HEK293T (cell line): ENCODE data around the gene COPB2.

ENCODE experiments used
- ARNT ChIP-seq: fragments of 450-650 bp; IDR thresholded peaks from 2 replicates; pipeline ENCODE4 v1.6.1; 2017; ENCODE audit warnings: mild to moderate bottlenecking
- BHLHE40 ChIP-seq: fragments of 450-650 bp; IDR thresholded peaks from 2 replicates; pipeline ENCODE4 v1.6.1; 2016; ENCODE audit warnings: mild to moderate bottlenecking, moderate library complexity, borderline replicate concordance
- FOXA1 ChIP-seq: fragments of 450-650 bp; IDR thresholded peaks from 2 replicates; pipeline ENCODE4 v1.6.1; 2016; ENCODE audit warnings: mild to moderate bottlenecking
- FOXM1 ChIP-seq: fragments of 450-650 bp; IDR thresholded peaks from 2 replicates; pipeline ENCODE4 v1.6.1; 2017; ENCODE audit warnings: mild to moderate bottlenecking, borderline replicate concordance
- HDGF ChIP-seq: fragments of 450-650 bp; IDR thresholded peaks from 2 replicates; pipeline ENCODE4 v1.6.1; 2017; ENCODE audit warnings: antibody characterized with exemption, borderline replicate concordance
- L3MBTL2 ChIP-seq: fragments of 450-650 bp; conservative IDR thresholded peaks from 2 replicates; pipeline ENCODE4 v1.6.1; 2016; ENCODE audit warnings: mild to moderate bottlenecking
- NFRKB ChIP-seq: fragments of 450-650 bp; IDR thresholded peaks from 2 replicates; pipeline ENCODE4 v1.6.1; 2016; ENCODE audit warnings: mild to moderate bottlenecking, moderate library complexity
- SP1 ChIP-seq: fragments of 450-650 bp; IDR thresholded peaks from 2 replicates; pipeline ENCODE4 v1.6.1; 2017
- SUZ12 ChIP-seq: fragments of 450-650 bp; IDR thresholded peaks from 2 replicates; pipeline ENCODE4 v1.6.1; 2016; ENCODE audit warnings: mild to moderate bottlenecking
- TARDBP ChIP-seq: fragments of 450-650 bp; IDR thresholded peaks from 2 replicates; pipeline ENCODE4 v1.6.1; 2016
- TF ChIP-seq, protein P1 (sequence below): fragments of 450-650 bp; IDR thresholded peaks from 2 replicates; pipeline ENCODE4 v1.6.1; 2016

GRCh38 chr3:139423232-139423631 lies 33.8 kb upstream of the COPB2 start:
- no peak for TF ChIP-seq SP1
- TF ChIP-seq FOXA1 = no peak
- TF ChIP-seq HDGF = no peak
- no peak for TF ChIP-seq SUZ12
- no peak for TF ChIP-seq L3MBTL2
- TF ChIP-seq ARNT = no peak
- TF ChIP-seq, protein P1, sequence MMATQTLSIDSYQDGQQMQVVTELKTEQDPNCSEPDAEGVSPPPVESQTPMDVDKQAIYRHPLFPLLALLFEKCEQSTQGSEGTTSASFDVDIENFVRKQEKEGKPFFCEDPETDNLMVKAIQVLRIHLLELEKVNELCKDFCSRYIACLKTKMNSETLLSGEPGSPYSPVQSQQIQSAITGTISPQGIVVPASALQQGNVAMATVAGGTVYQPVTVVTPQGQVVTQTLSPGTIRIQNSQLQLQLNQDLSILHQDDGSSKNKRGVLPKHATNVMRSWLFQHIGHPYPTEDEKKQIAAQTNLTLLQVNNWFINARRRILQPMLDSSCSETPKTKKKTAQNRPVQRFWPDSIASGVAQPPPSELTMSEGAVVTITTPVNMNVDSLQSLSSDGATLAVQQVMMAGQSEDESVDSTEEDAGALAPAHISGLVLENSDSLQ = no peak
- no peak for TF ChIP-seq TARDBP
- no peak for TF ChIP-seq BHLHE40
- no peak for TF ChIP-seq NFRKB
- no peak for TF ChIP-seq FOXM1
